Fibroblast of villous mesenchyme (primary cell): ENCODE measurements around the gene PHF12. TPM values are rescaled to one million over a fixed set of nuclear protein-coding genes. Genes with fewer than 3 reads are reported as not detected.

Experiments
- DNase-seq: peaks from one replicate; pipeline ENCODE4 v3.0.0-alpha.2; 2010; ENCODE audit warnings: low read depth
- H3K4me3 ChIP-seq: 2 replicates; pipeline ENCODE4 v1.5.1; 2011; ENCODE audit warnings: low read depth, mild to moderate bottlenecking, low read length
- CTCF ChIP-seq: IDR thresholded peaks from 2 replicates; pipeline ENCODE4 v1.5.1; 2012; ENCODE audit warnings: low read depth, mild to moderate bottlenecking, low read length; ENCODE audit not compliant: insufficient read depth
- total RNA-seq: library from RNA; depleted of rRNA; stranded (reverse); fragments of >200 nt; gene quantifications from 2 replicates; pipeline ENCODE4 v1.2.3, GENCODE V29; 2012

The PHF12 gene
- total RNA-seq, 1 donor = 22.5 TPM

- H3K4me3 ChIP-seq = no peak overlapping the region
- TF ChIP-seq CTCF = no peak
- DNase-seq = no peak
These were observed 34.8 kb upstream of the PHF12 start for GRCh38 chr17:28985950-28986713.

DNA sequence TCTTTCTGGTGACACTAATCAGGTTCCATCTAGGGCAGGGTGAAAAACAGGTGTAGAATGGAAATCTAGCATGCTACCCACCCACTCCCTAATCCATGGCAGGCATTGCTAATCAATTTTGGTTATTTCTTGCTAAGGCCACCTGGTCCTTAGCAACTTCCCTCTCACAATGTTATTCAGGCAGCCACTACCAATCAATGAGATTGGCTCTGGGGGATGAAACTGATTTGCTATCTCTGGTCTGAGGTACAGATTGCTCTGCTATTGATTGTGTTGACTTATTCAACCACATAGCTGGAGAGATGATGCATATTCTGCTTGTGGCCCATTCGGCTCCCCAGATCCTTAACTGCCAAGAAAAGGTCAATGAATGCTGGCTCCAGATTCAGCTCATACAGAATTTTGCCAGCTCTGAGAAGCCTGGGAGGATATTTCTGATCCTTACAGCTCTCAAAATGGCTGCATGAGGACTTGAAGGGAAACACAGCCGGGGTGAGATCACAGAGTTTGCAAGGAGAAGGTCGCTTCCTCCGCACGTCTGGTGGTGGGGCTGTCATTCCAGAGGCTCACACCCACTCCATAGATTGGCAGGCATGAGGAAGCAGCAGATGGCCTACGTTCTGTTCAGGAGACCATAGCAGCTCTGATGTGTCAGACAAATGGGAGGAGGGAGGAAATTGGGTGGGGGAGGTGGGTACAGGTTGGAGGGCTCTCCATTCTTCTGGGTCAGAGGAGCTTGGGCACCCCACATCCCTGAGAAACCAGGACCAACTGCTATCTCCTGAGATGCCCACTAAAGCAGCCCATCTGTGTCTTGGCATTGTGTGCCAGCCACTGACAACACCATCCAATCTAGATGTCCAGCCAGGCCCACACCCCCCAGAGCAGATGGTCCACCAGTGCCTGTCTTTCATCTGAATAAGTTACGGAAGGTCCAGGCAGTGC is 32.2 kb upstream of the PHF12 start:
- TF ChIP-seq CTCF = no peak
- DNase-seq = no peak
- H3K4me3 ChIP-seq = no peak overlapping the region

DNA sequence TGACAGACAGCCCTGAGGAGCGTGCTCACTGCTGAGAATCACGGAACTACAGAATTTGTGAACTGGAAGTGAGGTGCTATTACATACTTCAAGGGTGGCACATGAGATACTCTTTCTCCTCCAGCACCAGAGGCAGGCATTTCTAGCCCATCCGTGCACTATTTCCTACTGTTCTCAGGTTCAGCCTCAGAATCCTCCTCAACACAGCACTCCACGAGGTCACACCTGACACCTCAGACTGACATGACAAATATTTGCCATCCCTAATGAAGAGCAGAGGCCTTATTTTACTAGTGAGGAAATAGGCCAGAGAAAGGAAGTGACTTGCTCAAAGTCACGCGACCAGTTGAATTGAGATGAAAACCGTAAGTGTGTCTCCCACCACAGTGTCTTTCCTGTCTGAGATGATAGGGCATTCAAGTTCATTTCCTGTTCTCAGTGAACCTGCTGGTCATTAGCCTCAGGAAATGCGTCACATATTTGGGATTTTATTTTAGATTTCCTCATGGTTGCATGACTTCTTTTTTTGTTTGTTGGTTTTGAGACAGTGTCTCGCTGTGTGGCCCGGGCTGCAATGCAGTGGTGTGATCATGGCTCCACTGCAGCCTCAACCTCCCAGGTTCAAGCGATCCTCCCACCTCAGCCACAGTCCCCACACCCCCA is 30.9 kb upstream of the PHF12 start:
- no peak for TF ChIP-seq CTCF
- peak; percentile 6 for DNase-seq
- no peak overlapping the region for H3K4me3 ChIP-seq

GRCh38 chr17:28978356-28978964 is 27.1 kb upstream of the PHF12 start:
- no peak for TF ChIP-seq CTCF
- no peak for DNase-seq
- H3K4me3 ChIP-seq = no peak overlapping the region

- no peak overlapping the region for H3K4me3 ChIP-seq
These were observed 26.5 kb upstream of the PHF12 start for GRCh38 chr17:28977659-28978355.

More at GRCh38 chr17:28977659-28978355, 26.5 kb upstream of the PHF12 start:
- TF ChIP-seq CTCF = no peak
- DNase-seq = no peak
